GM12892 (cell line): ENCODE results near the gene SIRT2.

Experiments used
- POLR2A ChIP-seq: IDR thresholded peaks from 2 replicates; pipeline ENCODE4 v1.6.1; 2011; ENCODE audit warnings: low read depth, low read length, control low read depth
- POLR2AphosphoS5 ChIP-seq: IDR thresholded peaks from 2 replicates; pipeline ENCODE4 v1.6.1; 2011; ENCODE audit warnings: low read depth, low read length, control low read depth

DNA sequence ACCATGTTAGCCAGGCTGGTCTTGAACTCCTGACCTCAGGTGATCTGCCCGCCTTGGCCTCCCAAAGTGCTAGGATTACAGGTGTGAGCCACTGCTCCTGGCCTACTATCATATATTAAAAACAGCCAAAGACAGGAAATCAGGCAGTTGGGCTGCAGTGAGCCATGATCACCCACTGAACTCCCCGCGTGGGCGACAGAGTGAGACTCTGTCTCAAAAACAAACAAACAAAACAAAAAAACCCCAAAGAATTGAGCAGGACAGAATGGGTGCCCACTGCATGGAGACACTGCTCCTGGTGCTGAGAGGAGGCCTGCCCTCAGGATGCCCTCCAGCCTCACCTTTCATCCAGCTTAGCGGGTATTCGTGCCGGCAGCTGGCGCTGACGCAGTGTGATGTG is 16.1 kb downstream of the SIRT2 start:
- TF ChIP-seq POLR2AphosphoS5 = no peak
- no peak for TF ChIP-seq POLR2A
